GM19328 (cell line): ENCODE results near the gene USP6.
"Not testable (repeated sequence)": the region's sequence is repeated elsewhere in the genome, so short reads cannot be mapped to it uniquely, and the experiment has no call there.

Experiments used
- ATAC-seq: cut with Tn5 transposase; IDR thresholded peaks from one replicate; pipeline ENCODE4 v1.9.1; 2021; ENCODE audit warnings: mild to moderate bottlenecking, moderate library complexity; ENCODE audit not compliant: unreplicated experiment

USP6 gene

DNA sequence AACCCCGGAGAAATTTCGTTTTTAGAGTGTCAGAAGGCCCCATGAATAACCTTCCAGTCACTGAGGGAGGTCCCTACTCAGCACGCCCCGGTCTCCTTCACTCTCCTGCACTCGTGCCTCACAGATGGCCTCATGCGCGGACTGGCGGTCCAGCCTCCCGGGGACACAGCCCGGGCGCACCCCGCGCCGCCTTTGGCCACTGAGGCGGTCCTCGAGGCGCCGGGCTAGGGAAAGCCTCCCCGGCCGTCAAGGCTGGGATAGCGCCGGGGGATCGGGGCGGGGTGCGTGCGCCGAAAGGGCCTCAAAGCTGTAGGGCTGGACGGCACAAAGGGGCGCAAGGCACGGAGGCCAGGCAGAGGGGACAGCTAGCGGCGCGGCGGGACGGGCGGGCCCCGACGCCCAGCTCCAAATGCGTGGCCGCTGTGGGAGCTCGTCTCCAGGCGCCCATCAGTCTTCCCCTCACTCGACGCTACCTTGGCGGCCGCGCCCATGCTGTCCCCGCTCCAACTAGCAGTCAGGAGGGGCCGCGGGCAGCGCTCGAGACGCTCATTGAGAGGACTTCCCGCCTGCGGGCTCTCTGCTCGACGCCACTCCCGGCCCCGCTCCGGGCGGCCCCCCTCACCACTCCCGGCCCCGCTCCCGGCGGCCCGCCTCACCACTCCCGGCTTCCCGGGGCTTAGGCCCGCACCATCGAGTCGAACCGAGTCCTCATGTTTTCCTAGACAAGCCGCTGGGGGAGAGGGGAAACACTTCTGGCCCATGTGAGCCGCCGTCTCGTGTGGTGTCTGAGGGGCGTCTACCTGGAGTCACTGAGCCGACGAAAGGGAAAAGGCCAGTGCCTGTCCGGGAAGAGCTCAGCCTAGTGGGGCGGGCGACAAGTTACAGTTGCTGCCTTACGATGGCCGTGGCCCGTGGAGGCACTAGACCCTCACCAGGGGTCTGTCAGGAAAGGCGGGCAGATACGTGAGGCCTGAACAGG lies at the start of gene USP6:
Gene USP6, plus strand, starts transcription at position 360 of the 979 bp plus-strand sequence. CDS start 14,336 bp downstream, outside the sequence.
- ATAC-seq: no peak

DNA sequence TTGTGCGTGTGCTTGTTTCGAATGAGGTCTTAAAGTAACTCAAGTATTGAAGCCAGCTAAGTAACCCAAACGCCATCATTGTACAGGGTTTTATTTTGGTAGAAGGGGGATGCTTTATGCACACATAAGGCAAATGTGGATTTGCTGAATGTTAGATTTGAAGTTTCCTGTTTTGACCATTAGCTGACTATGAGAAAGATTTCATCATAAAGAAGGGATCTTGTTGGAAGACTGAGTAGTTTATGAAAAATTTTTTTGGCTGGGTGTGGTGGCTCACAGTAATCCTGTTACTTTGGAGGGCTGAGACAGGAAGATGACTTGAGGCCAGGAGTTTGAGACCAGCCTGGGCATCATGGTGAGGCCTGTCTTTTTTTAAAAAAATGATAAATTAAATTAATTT lies 47.6 kb upstream of the USP6 start:
- ATAC-seq: no peak

DNA sequence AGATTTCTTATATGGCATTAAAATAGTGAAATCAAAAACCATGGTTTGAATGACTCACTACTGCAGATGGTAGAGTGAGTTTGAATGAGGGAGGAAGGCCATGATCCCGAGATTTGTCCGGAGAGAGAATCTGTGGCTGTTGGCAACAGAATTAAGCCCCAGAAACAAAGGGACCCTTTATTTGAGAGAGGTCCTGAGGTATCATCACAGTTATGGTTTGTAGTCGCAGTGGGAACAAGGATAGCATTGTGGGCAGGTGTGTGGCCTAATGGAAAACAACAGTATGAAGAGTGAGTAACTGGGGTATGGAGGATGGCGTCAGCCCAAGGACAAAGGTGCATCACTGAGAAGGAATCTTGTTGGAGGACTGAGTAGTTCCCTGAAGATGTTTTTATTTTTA lies 46.1 kb upstream of the USP6 start:
- ATAC-seq: no peak

DNA sequence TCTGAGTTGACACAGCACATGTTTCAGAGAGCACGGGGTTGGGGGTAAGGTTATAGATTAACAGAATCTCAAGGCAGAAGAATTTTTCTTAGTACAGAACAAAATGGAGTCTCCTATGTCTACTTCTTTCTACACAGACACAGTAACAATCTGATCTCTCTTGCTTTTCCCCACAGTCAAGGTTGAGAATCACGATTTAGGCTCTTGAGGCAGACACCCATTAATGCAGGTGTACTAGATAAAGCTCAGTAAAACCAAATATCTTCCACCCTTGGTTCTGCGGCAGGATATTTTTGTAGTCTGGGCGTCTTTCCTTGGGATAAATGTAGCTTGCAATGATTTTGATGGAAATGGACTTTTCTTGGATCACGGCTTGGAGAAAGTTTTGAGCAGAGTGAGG lies 40.4 kb upstream of the USP6 start:
- ATAC-seq: not testable (repeated sequence)

DNA sequence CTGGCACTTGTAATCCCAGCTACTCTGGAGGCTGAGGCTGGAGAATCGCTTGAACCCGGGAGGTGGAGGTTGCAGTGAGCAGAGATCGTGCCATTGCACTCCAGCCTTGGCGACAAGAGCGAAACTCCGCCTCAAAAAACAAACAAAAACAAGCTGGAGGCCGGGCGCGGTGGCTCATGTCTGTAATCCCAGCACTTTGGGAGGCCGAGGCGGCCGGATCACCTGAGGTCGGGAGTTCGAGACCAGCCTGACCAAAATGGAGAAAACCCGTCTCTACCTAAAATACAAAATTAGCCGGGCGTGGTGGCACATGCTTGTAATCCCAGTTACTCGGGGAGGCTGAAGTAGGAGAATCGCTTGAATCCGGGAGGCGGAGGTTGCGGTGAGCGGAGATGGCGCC lies 38.6 kb upstream of the USP6 start:
- not testable (repeated sequence) for ATAC-seq

DNA sequence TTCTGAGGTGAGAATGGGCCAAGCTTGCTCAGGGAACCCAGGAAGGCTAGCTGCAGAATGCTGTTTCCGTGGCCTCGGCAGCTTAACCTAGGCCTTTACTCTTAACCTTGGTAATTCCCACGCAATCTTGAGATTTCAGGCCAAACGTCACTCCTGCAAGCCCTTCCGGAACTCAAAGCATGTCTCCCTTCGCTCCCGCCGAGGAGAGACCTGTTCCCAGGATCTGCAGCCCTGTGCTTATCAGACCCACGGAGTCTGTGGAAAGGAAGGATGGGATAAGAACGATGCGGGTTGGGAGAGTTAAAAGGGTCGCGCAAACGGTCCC lies 38.1 kb upstream of the USP6 start:
- ATAC-seq: no peak

DNA sequence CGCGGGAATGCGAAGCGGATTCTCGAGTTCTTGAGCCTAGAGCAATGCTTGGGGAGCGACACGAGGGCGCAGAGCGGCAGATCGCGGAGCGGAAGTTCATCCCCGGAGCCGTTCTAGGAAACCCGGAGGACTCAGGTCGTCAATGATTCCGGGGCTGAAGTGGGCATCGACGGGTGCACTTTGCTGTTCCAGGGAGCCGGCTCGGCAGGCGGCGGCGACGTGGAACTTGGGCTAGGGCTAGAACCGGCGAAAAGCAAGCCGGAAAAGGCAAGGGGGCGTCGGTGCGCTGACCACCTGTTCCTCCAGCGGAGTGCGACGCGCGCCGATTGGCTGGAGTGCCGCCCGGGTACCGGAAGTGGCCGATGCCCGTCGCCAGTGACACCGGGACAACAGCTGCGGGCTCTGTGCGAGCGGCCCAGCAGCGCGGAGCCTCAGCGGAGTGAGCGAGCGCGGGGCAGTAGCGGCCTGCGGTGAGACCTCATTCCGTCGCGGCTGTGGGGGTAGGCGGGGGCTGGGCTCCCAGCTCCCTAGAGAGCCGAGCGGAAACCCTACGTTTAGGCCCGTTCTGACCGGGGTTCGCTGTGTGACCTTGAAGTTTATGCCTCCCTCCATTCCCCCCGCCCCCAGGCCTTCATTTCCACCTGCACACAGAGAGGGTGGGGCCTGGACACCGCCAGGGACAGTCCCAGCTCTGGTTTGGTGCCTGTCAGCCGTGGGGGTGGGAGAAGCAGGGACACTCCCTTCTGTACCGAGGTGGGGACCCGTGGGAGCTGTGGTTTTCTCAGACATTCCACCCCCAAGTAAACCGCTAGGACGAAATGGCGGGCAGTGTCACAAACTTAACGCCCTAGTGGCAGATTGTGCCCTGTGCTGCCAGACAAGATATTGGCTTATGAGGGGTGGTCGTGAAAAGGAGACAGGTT lies 37.5 kb upstream of the USP6 start, which contains the start of gene ZFP3:
Gene ZFP3, plus strand, starts transcription at position 362 of the 923 bp plus-strand sequence. CDS start 13,038 bp downstream, outside the sequence.
- peak; percentile 65 for ATAC-seq

DNA sequence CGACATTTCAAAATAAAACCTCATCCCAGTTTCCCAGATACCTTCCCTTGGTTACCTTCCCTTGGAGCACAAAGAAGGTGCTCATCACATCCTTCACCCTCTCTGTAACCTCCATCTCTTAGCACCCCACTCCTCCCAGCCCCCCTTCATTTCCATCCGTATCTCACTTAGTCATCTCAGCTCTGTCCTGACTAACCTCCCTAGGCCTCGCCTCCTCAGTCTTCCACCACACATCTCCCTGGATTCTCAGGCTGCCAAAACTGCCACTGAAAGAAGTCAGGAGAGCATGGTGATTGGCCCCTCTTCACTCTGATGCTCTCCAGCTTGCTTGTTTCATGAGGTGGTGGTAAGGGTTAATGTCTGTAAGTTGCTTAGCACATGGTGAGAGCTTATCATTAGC lies 35.2 kb upstream of the USP6 start:
- ATAC-seq: no peak

DNA sequence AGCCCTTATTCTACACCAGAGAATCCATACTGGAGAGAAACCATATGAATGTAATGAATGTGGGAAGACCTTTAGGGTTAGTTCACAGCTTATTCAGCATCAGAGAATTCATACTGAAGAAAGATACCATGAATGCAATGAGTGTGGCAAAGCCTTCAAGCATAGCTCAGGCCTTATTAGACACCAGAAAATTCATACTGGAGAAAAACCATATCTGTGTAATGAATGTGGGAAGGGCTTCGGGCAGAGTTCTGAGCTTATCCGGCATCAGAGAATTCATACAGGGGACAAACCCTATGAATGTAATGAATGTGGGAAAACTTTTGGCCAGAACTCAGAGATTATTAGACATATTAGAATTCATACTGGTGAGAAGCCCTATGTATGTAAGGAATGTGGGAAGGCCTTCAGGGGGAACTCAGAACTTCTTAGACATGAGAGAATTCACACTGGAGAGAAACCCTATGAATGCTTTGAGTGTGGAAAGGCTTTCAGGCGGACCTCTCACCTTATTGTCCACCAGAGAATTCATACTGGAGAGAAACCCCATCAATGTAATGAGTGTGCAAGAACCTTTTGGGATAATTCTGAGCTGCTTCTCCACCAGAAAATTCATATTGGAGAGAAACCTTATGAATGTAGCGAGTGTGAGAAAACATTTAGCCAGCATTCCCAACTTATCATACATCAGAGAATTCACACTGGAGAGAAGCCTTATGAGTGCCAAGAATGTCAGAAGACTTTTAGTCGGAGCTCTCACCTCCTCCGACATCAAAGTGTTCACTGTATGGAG lies 23.4 kb upstream of the USP6 start:
- ATAC-seq: no peak

DNA sequence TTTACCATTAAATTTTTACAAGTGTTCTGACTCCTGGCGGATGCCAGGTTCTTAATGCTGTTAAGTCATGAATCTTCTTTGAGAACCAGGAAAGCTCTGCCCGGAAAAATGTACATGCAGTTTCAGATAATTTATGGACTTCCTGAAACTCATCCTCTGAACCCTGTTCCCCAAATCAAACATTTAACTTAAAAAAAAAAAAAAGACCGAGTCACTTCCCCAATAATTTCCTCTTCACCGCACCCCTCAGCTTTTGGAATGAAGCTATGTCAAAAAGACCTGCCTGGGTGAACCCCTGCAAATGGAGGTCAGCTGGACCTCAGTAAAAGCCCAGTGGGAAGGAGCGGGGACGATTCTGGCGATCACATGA lies 19.1 kb upstream of the USP6 start:
- ATAC-seq: no peak

DNA sequence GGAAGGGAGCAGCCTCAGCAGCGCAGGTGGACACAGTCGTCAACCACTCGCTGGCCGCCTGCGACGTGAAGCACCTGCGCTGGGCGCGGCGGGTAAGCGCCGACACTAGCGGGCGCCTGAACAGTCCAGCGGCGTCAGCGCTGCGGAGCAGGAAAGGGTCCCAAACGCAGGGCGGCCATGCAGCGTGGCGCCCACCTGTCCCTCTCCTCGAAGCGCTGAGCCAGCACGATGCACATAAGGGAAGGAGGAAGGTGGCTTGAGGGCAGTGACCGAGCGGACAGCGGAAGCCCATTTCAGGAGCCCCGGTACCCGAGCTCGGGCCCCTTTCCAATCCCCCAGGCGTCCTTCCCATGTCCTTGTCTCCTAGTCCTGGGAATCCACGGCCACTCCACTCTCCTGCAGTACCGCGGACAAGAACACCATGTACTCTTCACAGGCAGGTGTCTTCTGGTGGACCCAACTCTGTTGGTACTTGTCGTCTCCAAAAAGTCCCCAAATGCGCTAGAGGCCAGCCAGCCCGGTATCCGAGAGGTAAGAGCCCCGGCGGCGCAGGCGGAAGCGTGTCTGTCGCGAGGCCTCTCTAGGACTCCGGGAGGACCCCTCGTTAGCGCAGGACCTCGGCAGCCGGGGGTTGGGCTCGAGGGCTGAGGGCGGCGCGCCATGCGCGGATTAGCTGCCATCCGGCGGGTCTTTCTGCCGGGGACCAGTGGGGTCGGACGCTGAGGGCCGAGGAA lies 18.6 kb upstream of the USP6 start:
- ATAC-seq: no peak

DNA sequence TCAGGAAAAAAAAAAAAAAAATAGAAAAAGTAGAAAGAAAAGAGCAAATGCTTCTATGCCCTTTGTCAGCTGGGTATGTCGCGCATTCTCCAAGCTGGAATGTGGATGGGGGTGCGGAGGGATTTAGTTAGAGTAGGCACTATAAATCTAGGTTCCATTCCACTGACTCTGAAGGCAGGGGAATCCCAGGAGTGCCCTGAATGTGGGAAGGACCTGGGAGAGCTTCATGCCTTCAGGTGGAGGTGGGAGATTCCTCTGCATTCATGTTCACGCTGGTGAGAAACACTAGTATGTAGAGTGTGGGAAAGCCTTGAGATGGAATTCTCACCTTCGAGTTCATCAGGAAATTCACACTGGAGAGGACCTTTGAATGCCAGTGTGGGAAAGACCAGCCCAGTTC lies 16.6 kb upstream of the USP6 start:
- no peak for ATAC-seq

DNA sequence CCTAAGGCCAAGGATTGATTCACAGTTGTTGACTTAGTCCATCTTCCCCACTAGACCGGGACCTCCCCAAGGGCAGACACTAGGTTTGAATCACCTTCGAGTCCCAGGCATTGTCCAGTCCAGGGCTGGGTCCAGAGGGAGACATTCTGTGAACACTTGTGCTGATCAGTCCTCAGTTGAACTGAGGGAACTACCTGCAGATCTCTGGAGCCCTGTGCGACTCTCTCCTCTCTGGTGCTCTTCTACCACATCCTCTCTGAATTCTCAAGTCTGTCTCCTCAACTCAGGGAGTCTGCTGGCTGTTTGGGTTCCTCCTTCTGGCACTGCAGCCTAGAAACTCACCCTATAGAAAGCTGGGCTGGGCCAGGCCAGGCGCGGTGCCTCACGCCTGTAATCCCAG lies 15.0 kb upstream of the USP6 start:
- no peak for ATAC-seq

DNA sequence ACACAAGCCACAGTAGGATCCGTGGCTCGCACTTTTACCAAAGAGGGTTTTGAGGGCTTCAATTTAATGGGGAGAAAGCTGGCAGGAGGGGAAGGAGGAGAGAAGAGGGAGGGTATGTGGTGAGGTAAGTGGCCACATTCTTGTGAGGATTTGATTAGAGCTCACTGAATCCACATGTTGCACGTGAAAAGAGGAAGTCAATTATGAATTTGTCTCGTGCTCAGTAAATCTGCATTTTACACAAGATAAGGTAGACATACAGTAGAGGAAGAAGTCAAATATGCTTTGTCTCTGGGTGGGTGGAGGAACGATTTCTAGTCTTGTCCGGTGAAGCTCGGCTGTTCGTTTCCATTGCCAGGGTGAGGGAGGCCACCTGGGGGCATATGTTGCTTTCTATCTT lies 5.0 kb upstream of the USP6 start:
- no peak for ATAC-seq

DNA sequence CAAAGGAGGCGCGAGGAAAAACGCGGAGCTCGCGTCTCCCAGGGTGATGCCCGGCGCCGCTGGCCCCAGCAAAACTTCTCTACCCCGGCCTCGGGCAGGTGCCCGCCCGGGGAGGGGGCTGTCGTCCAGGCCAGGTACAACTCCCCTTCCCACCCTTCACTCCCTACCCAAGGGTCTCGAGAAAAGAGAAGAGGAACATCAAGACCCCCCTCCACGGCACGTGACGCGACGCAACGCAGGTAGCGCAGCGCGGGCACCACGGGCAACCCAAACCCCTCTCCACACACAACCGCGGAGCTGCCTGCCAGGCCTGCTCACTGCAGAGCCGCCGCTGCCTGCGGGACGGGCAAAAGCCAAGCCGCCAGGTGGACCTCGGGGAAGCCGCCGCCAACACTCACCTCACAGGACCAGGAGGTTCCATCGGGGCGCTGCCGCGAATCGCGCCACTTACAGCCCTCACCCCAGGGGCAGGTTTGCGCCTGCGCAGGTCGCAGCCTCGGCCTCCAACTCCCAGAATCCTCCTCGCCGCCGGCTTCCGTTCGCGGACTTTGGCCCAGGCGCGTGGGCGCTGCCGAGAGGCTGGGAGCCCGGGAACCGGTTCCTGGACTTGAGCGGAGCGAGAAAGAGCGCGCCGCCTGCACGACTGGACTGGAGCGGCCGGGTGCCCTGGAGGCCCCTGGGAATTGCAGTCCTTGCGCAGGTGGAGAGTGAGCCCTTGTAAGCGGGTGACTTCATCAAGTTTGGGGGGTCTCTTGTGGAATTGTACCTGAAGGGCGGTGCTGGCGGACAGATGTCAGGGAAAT lies 4.2 kb upstream of the USP6 start, which contains the start of gene ZNF232:
Gene ZNF232, minus strand, starts transcription at position 477 of the 803 bp plus-strand sequence. Its CDS starts 56 bp downstream, at position 421.
- ATAC-seq: peak; percentile 86

DNA sequence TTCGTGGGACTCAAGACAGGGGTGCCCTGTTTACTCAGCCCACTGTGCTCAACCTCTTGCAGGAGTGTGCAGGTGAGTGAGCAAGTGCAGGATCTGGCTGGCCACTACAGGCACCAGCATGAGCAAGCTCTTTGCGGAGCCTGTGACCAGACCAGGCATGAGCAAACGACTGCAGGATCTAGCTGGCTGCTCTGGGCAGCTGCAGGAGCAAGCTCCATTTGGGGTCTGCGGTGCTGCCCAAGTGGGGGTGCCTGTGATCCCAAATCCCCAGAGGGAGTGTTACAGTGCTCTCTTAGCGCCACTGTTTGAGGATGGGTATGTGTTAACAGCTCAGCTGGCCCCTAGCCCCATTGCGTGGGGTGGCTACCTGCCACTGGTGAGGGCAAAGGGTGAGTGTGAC lies 2.4 kb downstream of the USP6 start:
- no peak for ATAC-seq

DNA sequence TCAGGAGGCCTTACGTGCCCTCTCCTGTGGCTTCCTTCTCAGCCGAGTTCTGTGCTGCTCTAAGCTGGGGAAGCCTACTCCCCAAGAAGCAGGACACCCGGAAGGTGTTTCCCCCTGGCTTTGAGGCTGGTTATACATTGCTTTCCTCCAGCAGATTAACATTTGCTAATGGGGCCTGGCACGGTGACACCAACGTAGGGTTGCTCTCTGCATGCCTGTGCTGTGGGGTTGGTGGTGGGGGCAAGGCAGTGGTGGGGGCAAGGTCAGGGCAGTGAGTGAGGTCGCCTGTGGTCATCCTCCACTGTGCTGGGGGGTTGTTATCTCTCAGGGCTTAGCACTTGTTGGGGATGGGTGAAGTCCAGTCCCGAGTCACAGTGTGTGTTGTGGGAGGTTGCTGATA lies 4.2 kb downstream of the USP6 start:
- no peak for ATAC-seq

DNA sequence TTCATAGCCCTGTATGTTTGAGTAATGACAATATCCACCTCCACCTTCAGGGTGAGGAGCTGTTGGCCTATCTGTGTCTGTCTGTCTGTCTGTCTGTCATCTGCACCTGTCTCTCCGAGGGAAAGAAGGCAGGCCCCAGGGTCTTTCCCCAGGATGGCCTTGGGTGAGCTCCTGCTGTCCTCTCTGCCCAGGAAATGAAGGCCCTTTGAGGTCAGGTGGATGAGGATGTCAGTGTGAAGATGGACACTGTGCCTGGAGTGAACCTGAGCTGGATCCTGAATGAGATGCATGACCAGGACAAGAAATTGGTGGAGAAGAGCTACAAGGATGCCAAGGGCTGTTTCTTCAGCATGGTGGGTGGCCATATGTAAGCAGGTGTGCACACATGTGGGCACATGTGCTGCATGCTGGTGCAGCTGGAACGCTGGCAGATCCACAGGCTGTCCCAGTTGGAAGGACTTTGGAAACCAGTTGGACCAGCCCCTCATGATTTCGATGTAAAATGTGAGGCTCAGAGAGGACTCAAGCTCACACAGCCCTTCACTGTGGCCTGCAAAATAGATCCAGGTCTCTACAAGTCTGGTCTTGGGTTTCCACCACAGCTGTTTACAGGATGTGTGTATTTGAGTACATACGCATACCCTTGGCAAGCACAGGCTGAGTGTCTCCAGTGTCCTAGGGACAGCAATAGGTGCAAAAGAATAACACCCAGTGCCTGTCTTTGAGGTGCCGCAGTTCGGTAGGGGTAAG lies 4.8 kb downstream of the USP6 start:
- not testable (repeated sequence) for ATAC-seq
